Fibroblast of skin of right quadriceps (primary cell): ENCODE data around the gene LOXL4.
A peak's percentile ranks its signal among the peaks of the same experiment; 100 is the strongest.

Source experiments
- DNase-seq: peaks from one replicate; pipeline ENCODE4 v3.0.0-alpha.2; 2013

Gene LOXL4

GRCh38 chr10:98294270-98294627 lies 26.3 kb upstream of the LOXL4 start:
- DNase-seq: no peak

- DNase-seq: no peak
These were observed 25.7 kb upstream of the LOXL4 start for GRCh38 chr10:98293550-98294269.

GRCh38 chr10:98292971-98293370 lies 25.0 kb upstream of the LOXL4 start:
- no peak for DNase-seq

GRCh38 chr10:98289802-98290209 lies 21.8 kb upstream of the LOXL4 start:
- DNase-seq: no peak

- DNase-seq: no peak
These were observed 19.3 kb upstream of the LOXL4 start for GRCh38 chr10:98287321-98287720.

- DNase-seq: no peak
These were observed 18.4 kb upstream of the LOXL4 start for GRCh38 chr10:98286419-98286818.

- DNase-seq: no peak
These were observed 17.4 kb upstream of the LOXL4 start for GRCh38 chr10:98285416-98285815.

GRCh38 chr10:98276311-98276710 lies 8.3 kb upstream of the LOXL4 start:
- DNase-seq: no peak

- no peak for DNase-seq
These were observed 6.6 kb upstream of the LOXL4 start for GRCh38 chr10:98274562-98274961.

- peak; percentile 22 for DNase-seq
These were observed 5.3 kb upstream of the LOXL4 start for GRCh38 chr10:98273057-98273850.

- no peak for DNase-seq
These were observed 4.7 kb upstream of the LOXL4 start for GRCh38 chr10:98272656-98273055.

GRCh38 chr10:98272245-98272644 lies 4.3 kb upstream of the LOXL4 start:
- no peak for DNase-seq

GRCh38 chr10:98270786-98271185 lies 2.8 kb upstream of the LOXL4 start:
- no peak for DNase-seq

- DNase-seq: no peak
These were observed 2.2 kb upstream of the LOXL4 start for GRCh38 chr10:98270073-98270740.

GRCh38 chr10:98269435-98269912 lies 1.5 kb upstream of the LOXL4 start:
- peak; percentile 84 for DNase-seq

- no peak for DNase-seq
These were observed 869 bp upstream of the LOXL4 start for GRCh38 chr10:98268694-98269431.

GRCh38 chr10:98267069-98267893 lies 713 bp downstream of the LOXL4 start:
- no peak for DNase-seq

- no peak for DNase-seq
These were observed 1.3 kb downstream of the LOXL4 start for GRCh38 chr10:98266647-98267046.

- no peak for DNase-seq
These were observed 2.3 kb downstream of the LOXL4 start for GRCh38 chr10:98265403-98266378.

GRCh38 chr10:98264378-98265065 lies 3.5 kb downstream of the LOXL4 start:
- no peak for DNase-seq
